Endometrial microvascular endothelial cells (primary cell): ENCODE measurements around the gene HS3ST5. TPM values are rescaled to one million over a fixed set of nuclear protein-coding genes. Genes with fewer than 3 reads are reported as not detected.
"Not testable (repeated sequence)": the region's sequence is repeated elsewhere in the genome, so short reads cannot be mapped to it uniquely, and the experiment has no call there.

Source experiments
- in situ Hi-C: cut with HindIII; loops from 2 replicates; pipeline ENCODE4 v1.10.0; 2017; ENCODE audit warnings: low sequenced_read_pairs, low pct_unique_long_range_greater_than_20kb; ENCODE audit errors: inconsistent ontology term
- total RNA-seq: library from RNA; depleted of rRNA; stranded (reverse); fragments of >200 nt; gene quantifications from one replicate; pipeline ENCODE4 v1.2.3, GENCODE V29; 2015; ENCODE audit errors: inconsistent ontology term

HS3ST5 gene
- total RNA-seq, 1 donor from 2014 or later, result not detected

- in situ Hi-C loops, result no loop called here
These were observed 302.0 kb downstream of the HS3ST5 start for GRCh38 chr6:114040871-114041270.

- in situ Hi-C loops, result no loop called here
These were observed 303.0 kb downstream of the HS3ST5 start for GRCh38 chr6:114039841-114040240.

GRCh38 chr6:114033606-114034005 is 309.2 kb downstream of the HS3ST5 start:
- in situ Hi-C loops, result no loop called here

GRCh38 chr6:114032721-114033120 is 310.1 kb downstream of the HS3ST5 start:
- in situ Hi-C loops, result no loop called here

- in situ Hi-C loops, result no loop called here
These were observed 312.1 kb downstream of the HS3ST5 start for GRCh38 chr6:114030767-114031166.

- in situ Hi-C loops, result no loop called here
These were observed 318.1 kb downstream of the HS3ST5 start for GRCh38 chr6:114024746-114025145.

- in situ Hi-C loops, result no loop called here
These were observed 322.6 kb downstream of the HS3ST5 start for GRCh38 chr6:114020196-114020595.

- in situ Hi-C loops, result not testable (repeated sequence)
These were observed 325.7 kb downstream of the HS3ST5 start for GRCh38 chr6:114017146-114017545.

- in situ Hi-C loops, result not testable (repeated sequence)
These were observed 328.7 kb downstream of the HS3ST5 start for GRCh38 chr6:114014106-114014505.

- in situ Hi-C loops, result not testable (repeated sequence)
These were observed 331.3 kb downstream of the HS3ST5 start for GRCh38 chr6:114011486-114011885.

- in situ Hi-C loops, result no loop called here
These were observed 332.3 kb downstream of the HS3ST5 start for GRCh38 chr6:114010540-114010939.

GRCh38 chr6:114009192-114009591 is 333.6 kb downstream of the HS3ST5 start:
- in situ Hi-C loops, result no loop called here

GRCh38 chr6:114008331-114008730 is 334.5 kb downstream of the HS3ST5 start:
- in situ Hi-C loops, result no loop called here

GRCh38 chr6:114007516-114007915 is 335.3 kb downstream of the HS3ST5 start:
- in situ Hi-C loops, result no loop called here
